Endodermal cell (in vitro differentiated cells): ENCODE results near the gene SYNPR. TPM values are rescaled to one million over a fixed set of nuclear protein-coding genes. Genes with fewer than 3 reads are reported as not detected.

ENCODE experiments used
- DNase-seq: peaks from one replicate; pipeline ENCODE4 v3.0.0-alpha.2; 2017
- H3K27ac ChIP-seq: 2 replicates; pipeline ENCODE4 v1.5.1; 2013; ENCODE audit warnings: mild to moderate bottlenecking, low read depth, low read length, moderate library complexity
- H3K27me3 ChIP-seq: 2 replicates; pipeline ENCODE4 v1.6.1; 2013; ENCODE audit warnings: mild to moderate bottlenecking, low read length, moderate library complexity; ENCODE audit not compliant: insufficient read depth, control insufficient read depth, poor library complexity, severe bottlenecking
- H3K36me3 ChIP-seq: 2 replicates; pipeline ENCODE4 v1.7.0; 2013; ENCODE audit warnings: mild to moderate bottlenecking, low read length, moderate library complexity; ENCODE audit not compliant: control insufficient read depth, insufficient read depth
- H3K4me1 ChIP-seq: one replicate; pipeline ENCODE4 v1.7.0; 2013; ENCODE audit warnings: low read length; ENCODE audit not compliant: control insufficient read depth, insufficient read depth
- H3K4me3 ChIP-seq: 2 replicates; pipeline ENCODE4 v1.5.1; 2013; ENCODE audit warnings: mild to moderate bottlenecking, low read length, moderate library complexity
- H3K9ac ChIP-seq: 2 replicates; pipeline ENCODE4 v1.6.1; 2013; ENCODE audit warnings: mild to moderate bottlenecking, low read length, moderate library complexity; ENCODE audit not compliant: poor library complexity, severe bottlenecking; ENCODE audit errors: extremely low read depth
- H3K9me3 ChIP-seq: 2 replicates; pipeline ENCODE4 v1.6.1; 2013; ENCODE audit warnings: mild to moderate bottlenecking, low read length, moderate library complexity; ENCODE audit not compliant: control insufficient read depth
- H3K27ac Mint-ChIP-seq: 2 replicates; pipeline ENCODE4 v1.8.0; 2020; ENCODE audit warnings: mixed read lengths
- H3K27me3 Mint-ChIP-seq: 2 replicates; pipeline ENCODE4 v1.8.0; 2021; ENCODE audit warnings: mild to moderate bottlenecking, mixed read lengths; ENCODE audit not compliant: insufficient read depth
- H3K36me3 Mint-ChIP-seq: 2 replicates; pipeline ENCODE4 v1.8.0; 2020; ENCODE audit warnings: low read depth, mixed read lengths
- H3K4me1 Mint-ChIP-seq: 2 replicates; pipeline ENCODE4 v1.8.0; 2020; ENCODE audit warnings: mixed read lengths
- H3K4me3 Mint-ChIP-seq: 2 replicates; pipeline ENCODE4 v1.8.0; 2020; ENCODE audit warnings: mild to moderate bottlenecking, moderate library complexity, mixed read lengths
- H3K9me3 Mint-ChIP-seq: 2 replicates; pipeline ENCODE4 v1.8.0; 2020; ENCODE audit warnings: mild to moderate bottlenecking, mixed read lengths
- WGBS, 2 experiments: methylation state at CpG; one replicate each; pipeline versions ENCODE4 v1.1.5 to v1.1.7; 2013; ENCODE audit warnings: missing lambda C conversion rate in 2 of 2, mixed read lengths in 1 of 2; ENCODE audit not compliant: insufficient coverage in 1 of 2, insufficient read length in 1 of 2; 5-methylcytosine and 5-hydroxymethylcytosine counted together
- total RNA-seq, 2 donors: library from RNA; stranded (reverse); fragmentation: NEBNext Ultra II Directional in 1 of 2; extraction: Animal tissue kit (Norgen Biotek cat#: 25700) in 1 of 2; gene quantifications; 2 replicates in 1 of 2; 3 replicates in 1 of 2; pipeline ENCODE4 v1.2.1, GENCODE V29; 2021
- TF ChIP-seq, protein P1 (sequence below): fragments of 200-600 bp; sonication (generic); conservative IDR thresholded peaks from 2 replicates; pipeline ENCODE4 v1.5.0; 2021; ENCODE audit warnings: antibody characterized with exemption, mild to moderate bottlenecking

SYNPR gene
- total RNA-seq, 2 donors from 2014 or later = not detected

DNA sequence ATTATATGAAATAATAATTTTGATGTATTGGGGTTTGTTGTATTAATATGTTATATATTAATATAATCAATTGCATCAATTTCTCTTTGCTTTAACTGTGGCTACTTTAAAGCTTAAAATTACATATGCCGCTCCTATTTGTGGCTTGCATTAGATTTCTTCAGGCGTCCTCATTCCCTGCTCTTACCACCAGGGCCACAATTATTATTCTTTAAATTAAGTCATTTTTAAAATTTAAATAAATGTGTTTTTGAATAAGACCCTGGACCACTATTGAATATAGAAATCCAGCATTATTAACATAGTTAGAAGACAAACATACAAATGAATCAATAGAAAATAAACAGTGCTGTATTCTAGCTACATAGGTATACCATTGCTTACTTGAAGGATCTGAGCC, 318.9 kb downstream of the SYNPR start:
- 93% methylated on average over 2 of the region's 2 CpGs; no CpG with 5 or more reads in 1 of the 2 experiments for WGBS, 2 experiments
- peaks cover 33% of the 10 kb centered on the region for H3K4me1 Mint-ChIP-seq
- H3K27me3 Mint-ChIP-seq = peaks cover 8% of the 10 kb centered on the region

DNA sequence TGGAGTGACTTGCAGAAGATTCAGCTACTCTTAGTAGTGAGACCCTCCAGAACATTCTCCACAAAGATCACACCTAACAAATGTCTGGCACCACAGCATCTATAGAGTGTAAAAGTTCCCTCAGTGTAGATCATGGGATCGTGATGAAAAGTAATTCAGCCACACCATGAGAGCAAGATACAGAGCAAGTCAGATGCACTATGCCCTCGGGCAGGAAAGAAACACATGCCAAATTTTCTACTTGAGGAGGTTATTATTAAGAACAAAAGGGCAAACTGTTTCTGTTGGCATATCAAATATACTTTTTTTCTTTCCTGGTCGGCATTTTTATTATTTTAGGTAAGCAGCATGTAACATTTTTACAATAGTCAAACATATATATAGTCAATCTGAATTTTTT, 329.6 kb downstream of the SYNPR start:
- 94 to 100% methylated on average over 1 to 2 of the region's 3 CpGs for WGBS, 2 experiments
- H3K36me3 Mint-ChIP-seq = no peaks in the 10 kb centered on the region
- TF ChIP-seq, protein P1, sequence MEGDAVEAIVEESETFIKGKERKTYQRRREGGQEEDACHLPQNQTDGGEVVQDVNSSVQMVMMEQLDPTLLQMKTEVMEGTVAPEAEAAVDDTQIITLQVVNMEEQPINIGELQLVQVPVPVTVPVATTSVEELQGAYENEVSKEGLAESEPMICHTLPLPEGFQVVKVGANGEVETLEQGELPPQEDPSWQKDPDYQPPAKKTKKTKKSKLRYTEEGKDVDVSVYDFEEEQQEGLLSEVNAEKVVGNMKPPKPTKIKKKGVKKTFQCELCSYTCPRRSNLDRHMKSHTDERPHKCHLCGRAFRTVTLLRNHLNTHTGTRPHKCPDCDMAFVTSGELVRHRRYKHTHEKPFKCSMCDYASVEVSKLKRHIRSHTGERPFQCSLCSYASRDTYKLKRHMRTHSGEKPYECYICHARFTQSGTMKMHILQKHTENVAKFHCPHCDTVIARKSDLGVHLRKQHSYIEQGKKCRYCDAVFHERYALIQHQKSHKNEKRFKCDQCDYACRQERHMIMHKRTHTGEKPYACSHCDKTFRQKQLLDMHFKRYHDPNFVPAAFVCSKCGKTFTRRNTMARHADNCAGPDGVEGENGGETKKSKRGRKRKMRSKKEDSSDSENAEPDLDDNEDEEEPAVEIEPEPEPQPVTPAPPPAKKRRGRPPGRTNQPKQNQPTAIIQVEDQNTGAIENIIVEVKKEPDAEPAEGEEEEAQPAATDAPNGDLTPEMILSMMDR = no peak
- H3K4me3 ChIP-seq = no peak overlapping the region
- no peak overlapping the region for H3K27ac ChIP-seq
- H3K4me3 Mint-ChIP-seq = no peak overlapping the region
- no peak overlapping the region for H3K27ac Mint-ChIP-seq
- no peak for DNase-seq
- peaks cover 11% of the 10 kb centered on the region for H3K27me3 ChIP-seq
- no peaks in the 10 kb centered on the region for H3K4me1 Mint-ChIP-seq
- H3K27me3 Mint-ChIP-seq = peaks cover 24% of the 10 kb centered on the region
- H3K9me3 ChIP-seq = no peaks in the 10 kb centered on the region
- H3K9ac ChIP-seq = no peak overlapping the region
- H3K4me1 ChIP-seq = no peaks in the 10 kb centered on the region
- no peaks in the 10 kb centered on the region for H3K36me3 ChIP-seq
- no peaks in the 10 kb centered on the region for H3K9me3 Mint-ChIP-seq

More for the DNA sequence above, 318.9 kb downstream of the SYNPR start:
- Histone ChIP-seq H3K9me3 (no peaks in the 10 kb centered on the region), H3K9ac (no peak overlapping the region), H3K4me1 (no peaks in the 10 kb centered on the region), H3K27me3 (peaks cover 4% of the 10 kb centered on the region), H3K4me3 (no peak overlapping the region), H3K36me3 (no peaks in the 10 kb centered on the region), H3K27ac (no peak overlapping the region)
- no peaks in the 10 kb centered on the region for H3K36me3 Mint-ChIP-seq
- DNase-seq = no peak
- H3K4me3 Mint-ChIP-seq = no peak overlapping the region
- no peak overlapping the region for H3K27ac Mint-ChIP-seq
- TF ChIP-seq, protein P1 = peak; percentile 57
- H3K9me3 Mint-ChIP-seq = no peaks in the 10 kb centered on the region

DNA sequence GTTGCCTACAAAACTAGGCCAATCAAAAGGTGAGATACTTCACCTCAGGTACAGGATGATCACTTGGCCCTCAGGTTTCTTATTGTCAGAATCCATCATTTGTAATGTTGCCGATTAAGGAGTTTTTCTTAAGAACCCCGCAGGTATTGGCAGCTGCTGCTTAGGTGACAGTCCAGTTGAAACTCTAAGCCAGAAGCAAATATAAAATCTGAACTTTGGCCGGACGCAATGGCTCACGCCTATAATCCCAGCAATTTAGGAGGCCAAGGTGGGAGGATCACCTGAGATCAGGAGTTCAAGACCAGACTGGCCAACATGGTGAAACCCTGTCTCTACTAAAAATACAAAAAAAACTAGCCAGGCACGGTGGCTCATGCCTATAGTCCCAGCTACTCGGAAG, 331.3 kb downstream of the SYNPR start:
- peaks cover 2% of the 10 kb centered on the region for H3K4me1 Mint-ChIP-seq
- peaks cover 11% of the 10 kb centered on the region for H3K27me3 ChIP-seq

More for the DNA sequence above, 331.3 kb downstream of the SYNPR start:
- no peak overlapping the region for H3K27ac ChIP-seq
- no peak overlapping the region for H3K4me3 Mint-ChIP-seq
- H3K4me3 ChIP-seq = no peak overlapping the region
- no peaks in the 10 kb centered on the region for H3K36me3 Mint-ChIP-seq
- H3K9ac ChIP-seq = no peak overlapping the region
- TF ChIP-seq, protein P1 = no peak
- no peak for DNase-seq
- H3K36me3 ChIP-seq = no peaks in the 10 kb centered on the region
- peaks cover 12% of the 10 kb centered on the region for H3K27me3 Mint-ChIP-seq
- no peak overlapping the region for H3K27ac Mint-ChIP-seq
- no peaks in the 10 kb centered on the region for H3K9me3 Mint-ChIP-seq
- no peaks in the 10 kb centered on the region for H3K9me3 ChIP-seq
- WGBS, 2 experiments = 93 to 94% methylated on average over 7 of the region's 7 CpGs
- no peaks in the 10 kb centered on the region for H3K4me1 ChIP-seq
